IMR-90 (cell line): Measurements from ENCODE around the gene PIP5K1C. TPM values are rescaled to one million over a fixed set of nuclear protein-coding genes. Genes with fewer than 3 reads are reported as not detected.

Experiments used
- ATAC-seq: fragments of 200-7000 bp; cut with Tn5 transposase; 2 replicates; pipeline ENCODE4 v1.9.1; 2020; ENCODE audit warnings: low read depth, mild to moderate bottlenecking, moderate library complexity
- BruUV-seq: library from RNA; stranded (reverse); fragments of 400-500 nt; replicated peaks from 2 replicates; lab custom pipeline; 2021; lab: Mats Ljungman, UMichigan
- CTCF ChIA-PET: fragments of 300-600 bp; formaldehyde crosslinking; extraction: SDS; loops from one replicate; lab custom pipeline; 2021; ENCODE audit warnings: antibody characterized with exemption; lab: Yijun Ruan, JAX
- POLR2A ChIA-PET: fragments of 300-600 bp; sonication (Branson Sonifier 250); formaldehyde crosslinking; loops from one replicate; lab custom pipeline; 2022; ENCODE audit warnings: antibody characterized with exemption; ENCODE audit not compliant: unreplicated experiment; lab: Charles Lee
- DNase-seq: peaks from one replicate; pipeline ENCODE4 v3.0.0; 2013
- H2AFZ ChIP-seq: replicated peaks from 2 replicates; pipeline ENCODE3; 2013; ENCODE audit warnings: low read length, mild to moderate bottlenecking; ENCODE audit not compliant: poor library complexity
- H2AK5ac ChIP-seq: 2 replicates; pipeline ENCODE4 v1.6.1; 2013; ENCODE audit warnings: low read depth, low read length, inconsistent platforms
- H2AK9ac ChIP-seq: replicated peaks from 2 replicates; pipeline ENCODE3; 2013; ENCODE audit warnings: mild to moderate bottlenecking, low read depth, low read length, moderate library complexity; ENCODE audit not compliant: poor library complexity
- H2BK120ac ChIP-seq: 2 replicates; pipeline ENCODE4 v1.6.1; 2013; ENCODE audit warnings: low read depth, low read length, inconsistent platforms
- H2BK15ac ChIP-seq: 3 replicates; pipeline ENCODE4 v1.6.1; 2013; ENCODE audit warnings: low read depth, low read length, inconsistent platforms
- H2BK20ac ChIP-seq: 2 replicates; pipeline ENCODE4 v1.6.1; 2013; ENCODE audit warnings: low read depth, mild to moderate bottlenecking, inconsistent platforms, low read length, moderate library complexity
- H2BK5ac ChIP-seq: 2 replicates; pipeline ENCODE4 v1.6.1; 2013; ENCODE audit warnings: mild to moderate bottlenecking, low read depth, low read length, inconsistent platforms; ENCODE audit not compliant: poor library complexity, severe bottlenecking
- H3K14ac ChIP-seq: replicated peaks from 2 replicates; pipeline ENCODE4 v1.6.1; 2013; ENCODE audit warnings: low read depth, low read length, inconsistent platforms
- H3K18ac ChIP-seq: 2 replicates; pipeline ENCODE4 v1.6.1; 2013; ENCODE audit warnings: low read depth, low read length, control low read depth
- H3K23ac ChIP-seq: 2 replicates; pipeline ENCODE4 v1.6.1; 2013; ENCODE audit warnings: low read depth, low read length, inconsistent platforms
- H3K27ac ChIP-seq: 2 replicates; pipeline ENCODE4 v1.5.1; 2013; ENCODE audit warnings: mild to moderate bottlenecking, control low read depth, low read length; ENCODE audit not compliant: insufficient read depth
- H3K27me3 ChIP-seq: 2 replicates; pipeline ENCODE4 v1.6.1; 2013; ENCODE audit warnings: low read length; ENCODE audit not compliant: control insufficient read depth, insufficient read depth
- H3K36me3 ChIP-seq: 2 replicates; pipeline ENCODE4 v1.6.1; 2013; ENCODE audit warnings: low read length, mixed read lengths; ENCODE audit not compliant: control insufficient read depth, insufficient read depth
- H3K4ac ChIP-seq: 2 replicates; pipeline ENCODE4 v1.6.1; 2013; ENCODE audit warnings: low read depth, low read length, inconsistent platforms
- H3K4me1 ChIP-seq: 2 replicates; pipeline ENCODE4 v1.6.1; 2013; ENCODE audit warnings: low read length, mixed read lengths; ENCODE audit not compliant: control insufficient read depth, insufficient read depth
- H3K4me2 ChIP-seq: 2 replicates; pipeline ENCODE4 v1.6.1; 2013; ENCODE audit warnings: low read depth, mild to moderate bottlenecking, control low read depth, low read length, moderate library complexity
- H3K4me3 ChIP-seq: 2 replicates; pipeline ENCODE4 v1.5.1; 2013; ENCODE audit warnings: low read depth, mild to moderate bottlenecking, control low read depth, low read length, moderate library complexity; ENCODE audit not compliant: insufficient read depth
- H3K56ac ChIP-seq: 2 replicates; pipeline ENCODE4 v1.6.1; 2013; ENCODE audit warnings: low read length, inconsistent platforms; ENCODE audit not compliant: insufficient read depth; ENCODE audit errors: extremely low read depth
- H3K79me1 ChIP-seq, 2 experiments: 2 replicates each; pipeline ENCODE4 v1.6.1; 2013; ENCODE audit warnings: low read length in 2 of 2, inconsistent platforms in 1 of 2, low read depth in 1 of 2
- H3K9ac ChIP-seq: 2 replicates; pipeline ENCODE4 v1.6.1; 2013; ENCODE audit warnings: low read depth, low read length, control low read depth
- H3K9me1 ChIP-seq: 2 replicates; pipeline ENCODE4 v1.6.1; 2013; ENCODE audit warnings: low read length, inconsistent platforms; ENCODE audit not compliant: insufficient read depth
- H3K9me3 ChIP-seq: 2 replicates; pipeline ENCODE4 v1.6.1; 2013; ENCODE audit warnings: low read length; ENCODE audit not compliant: control insufficient read depth, insufficient read depth
- H4K20me1 ChIP-seq: 2 replicates; pipeline ENCODE4 v1.6.1; 2013; ENCODE audit warnings: low read length, inconsistent platforms; ENCODE audit not compliant: insufficient read depth
- H4K5ac ChIP-seq: 2 replicates; pipeline ENCODE4 v1.6.1; 2013; ENCODE audit warnings: mild to moderate bottlenecking, low read depth, low read length, control low read depth
- H4K8ac ChIP-seq, 2 experiments: 2 replicates each; pipeline ENCODE4 v1.6.1; 2013; ENCODE audit warnings: low read depth in 2 of 2, low read length in 2 of 2, control low read depth in 1 of 2, inconsistent platforms in 1 of 2
- H4K91ac ChIP-seq: 2 replicates; pipeline ENCODE4 v1.6.1; 2013; ENCODE audit warnings: low read depth, low read length, inconsistent platforms; ENCODE audit not compliant: insufficient read depth
- CEBPB ChIP-seq: IDR thresholded peaks from 2 replicates; pipeline ENCODE4 v1.6.1; 2012; ENCODE audit warnings: low read depth, low read length, improper control_type of control experiment
- MAZ ChIP-seq: IDR thresholded peaks from 2 replicates; pipeline ENCODE4 v1.6.1; 2012; ENCODE audit warnings: low read depth, mild to moderate bottlenecking, low read length, improper control_type of control experiment, moderate library complexity, borderline replicate concordance
- MXI1 ChIP-seq: IDR thresholded peaks from 2 replicates; pipeline ENCODE4 v1.6.1; 2012; ENCODE audit warnings: low read depth, mild to moderate bottlenecking, low read length, moderate library complexity, borderline replicate concordance
- RAD21 ChIP-seq: IDR thresholded peaks from 2 replicates; pipeline ENCODE4 v1.6.1; 2012; ENCODE audit warnings: low read length, improper control_type of control experiment
- WGBS, 2 experiments: methylation state at CpG; one replicate each; pipeline versions ENCODE4 v1.1.5 to v1.1.7; 2013; ENCODE audit warnings: missing lambda C conversion rate in 2 of 2; ENCODE audit not compliant: insufficient read length in 1 of 2; ENCODE audit errors: extremely low coverage in 2 of 2; 5-methylcytosine and 5-hydroxymethylcytosine counted together
- dilution Hi-C: fragments of 300-500 bp; cut with HindIII; formaldehyde crosslinking; loops from one replicate; pipeline ENCODE4 v1.14.3; 2018; ENCODE audit warnings: low sequenced_read_pairs; ENCODE audit not compliant: unreplicated experiment
- in situ Hi-C: fragments of 300-500 bp; cut with MboI; formaldehyde crosslinking; loops from 3 replicates; pipeline ENCODE4 v1.14.3; 2019; ENCODE audit warnings: low sequenced_read_pairs, inconsistent platforms, mixed read lengths
- intact Hi-C: fragments of 100-400 bp; cut with micrococcal nuclease; formaldehyde crosslinking; loops from 2 replicates; pipeline ENCODE4 v1.10.0; 2022
- polyA plus RNA-seq, 3 experiments: library from polyadenylated mRNA; depleted of rRNA; stranded (reverse); fragments of >200 nt; gene quantifications; 2 replicates each; pipeline ENCODE4 v1.2.3, GENCODE V29; 2012; ENCODE audit warnings: low replicate concordance in 1 of 3
- total RNA-seq: library from RNA; depleted of rRNA; stranded (reverse); fragments of >200 nt; gene quantifications from 2 replicates; pipeline ENCODE4 v1.2.3, GENCODE V29; 2012
- TF ChIP-seq, protein P1 (sequence below): fragments of 150-350 bp; IDR thresholded peaks from 2 replicates; pipeline ENCODE4 v1.6.1; 2017; ENCODE audit warnings: mild to moderate bottlenecking, antibody characterized with exemption, low read length, low read depth

PIP5K1C gene
- total and polyA plus RNA-seq, 2 of the 4 experiments (the other 2 are of a cell fraction), result 13.6 to 23.3 TPM

DNA sequence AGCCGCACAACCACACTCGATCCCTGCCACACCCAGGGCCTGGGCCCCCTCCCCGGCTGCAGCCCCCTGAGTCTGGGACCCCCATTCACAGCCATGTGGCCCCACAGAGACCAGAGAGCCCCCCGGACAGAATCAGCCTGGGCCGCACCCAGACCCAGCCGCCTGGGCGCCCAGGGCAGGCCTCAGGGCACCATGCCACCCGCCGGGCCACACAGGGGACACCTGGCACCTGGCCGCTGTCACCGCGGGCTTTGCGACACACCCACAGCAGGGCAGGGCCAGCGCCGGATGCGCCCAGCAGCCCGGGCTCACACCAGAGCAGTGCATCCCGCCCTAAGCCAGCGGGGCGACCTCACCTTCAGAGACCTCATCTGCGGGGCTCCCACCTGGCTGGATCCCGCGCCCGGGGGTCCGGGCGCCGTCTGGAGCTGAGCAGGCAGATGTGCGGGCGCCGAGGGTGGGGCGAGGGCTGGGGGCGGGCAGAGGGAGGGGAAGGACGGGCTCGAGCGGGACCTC is 94.0 kb downstream of the PIP5K1C start:
- H2BK5ac ChIP-seq, result no peak overlapping the region
- H2BK120ac ChIP-seq, result no peak overlapping the region
- no peaks in the 10 kb centered on the region for H3K27me3 ChIP-seq
- peaks cover 11% of the 10 kb centered on the region for H3K4me1 ChIP-seq
- no TSS peak for BruUV-seq
- H3K56ac ChIP-seq, result no peak overlapping the region
- CTCF ChIA-PET, result no interaction called here
- peak overlapping the region in 1 of 2 experiments; percentile 55; a peak in 1 of 4 replicates for H4K8ac ChIP-seq
- H3K9ac ChIP-seq, result peak overlapping the region; percentile 43; the same call in 1 of the 2 replicates
- H3K4me2 ChIP-seq, result peak overlapping the region; percentile 52
- ATAC-seq (peak; percentile 42), DNase-seq (no peak)
- H2BK15ac ChIP-seq, result no peak overlapping the region
- peak overlapping the region; percentile 27; the same call in 1 of the 2 replicates for H3K4ac ChIP-seq
- no peak overlapping the region; the same call in 1 of the 2 replicates for H4K91ac ChIP-seq
- peak overlapping the region; percentile 42; the same call in 1 of the 2 replicates for H2AK5ac ChIP-seq
- no peak overlapping the region for H2BK20ac ChIP-seq
- intact Hi-C loops, result no loop called here
- no peak overlapping the region; the same call in 1 of the 2 replicates for H3K27ac ChIP-seq
- peak overlapping the region; percentile 93 for H2AK9ac ChIP-seq
- H3K4me3 ChIP-seq, result peak overlapping the region; percentile 56
- H3K36me3 ChIP-seq, result peaks cover 9% of the 10 kb centered on the region; the same call in 1 of the 2 replicates
- peak overlapping the region; percentile 11; the same call in 1 of the 2 replicates for H3K23ac ChIP-seq
- no peaks in the 10 kb centered on the region for H3K9me3 ChIP-seq
- TF ChIP-seq RAD21 (no peak), CEBPB (no peak), MXI1 (no peak), MAZ (no peak)
- TF ChIP-seq, protein P1, sequence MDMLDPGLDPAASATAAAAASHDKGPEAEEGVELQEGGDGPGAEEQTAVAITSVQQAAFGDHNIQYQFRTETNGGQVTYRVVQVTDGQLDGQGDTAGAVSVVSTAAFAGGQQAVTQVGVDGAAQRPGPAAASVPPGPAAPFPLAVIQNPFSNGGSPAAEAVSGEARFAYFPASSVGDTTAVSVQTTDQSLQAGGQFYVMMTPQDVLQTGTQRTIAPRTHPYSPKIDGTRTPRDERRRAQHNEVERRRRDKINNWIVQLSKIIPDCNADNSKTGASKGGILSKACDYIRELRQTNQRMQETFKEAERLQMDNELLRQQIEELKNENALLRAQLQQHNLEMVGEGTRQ, result no peak
- POLR2A ChIA-PET, result no interaction called here
- dilution Hi-C loops, result no loop called here
- peak overlapping the region; percentile 74 for H3K14ac ChIP-seq
- in situ Hi-C loops, result loop anchor here (25.0 kb wide), 1 partner anchor 294 kb away; no protein-coding TSS in a partner anchor
- H3K79me1 ChIP-seq, result peaks cover 7 to 17% of the 10 kb centered on the region in 2 experiments
- H3K9me1 ChIP-seq, result 0 out of 2 replicates have a peak, but pooled peaks cover 6% of the 10 kb centered on the region
- H4K20me1 ChIP-seq, result no peaks in the 10 kb centered on the region
- H2AFZ ChIP-seq, result peak overlapping the region; percentile 98
- H4K5ac ChIP-seq, result no peak overlapping the region
- H3K18ac ChIP-seq, result no peak overlapping the region
- 21% methylated on average over 11 of the region's 35 CpGs; no CpG with 5 or more reads in 1 of the 2 experiments for WGBS, 2 experiments
